HG02970 (cell line): Measurements from ENCODE around the gene PLAC9.

Experiments used
- ATAC-seq: cut with Tn5 transposase; IDR thresholded peaks from one replicate; pipeline ENCODE4 v1.9.1; 2021; ENCODE audit warnings: mild to moderate bottlenecking, moderate library complexity, moderate number of reproducible peaks; ENCODE audit not compliant: unreplicated experiment, low FRiP score

The PLAC9 gene

GRCh38 chr10:80177781-80178636, 45.5 kb downstream of the PLAC9 start:
- no peak for ATAC-seq

- ATAC-seq, result no peak
Observed at GRCh38 chr10:80182986-80183385, 50.5 kb downstream of the PLAC9 start.

- ATAC-seq, result no peak
Observed at GRCh38 chr10:80183436-80183835, 50.9 kb downstream of the PLAC9 start.

- ATAC-seq, result no peak
Observed at GRCh38 chr10:80184291-80184690, 51.8 kb downstream of the PLAC9 start.

- no peak for ATAC-seq
Observed at GRCh38 chr10:80185578-80186299, 53.2 kb downstream of the PLAC9 start.

- ATAC-seq, result no peak
Observed at GRCh38 chr10:80186364-80187012, 54.0 kb downstream of the PLAC9 start.

- no peak for ATAC-seq
Observed at GRCh38 chr10:80187060-80187459, 54.5 kb downstream of the PLAC9 start.

GRCh38 chr10:80187465-80188409, 55.2 kb downstream of the PLAC9 start:
- peak; percentile 88 for ATAC-seq

- no peak for ATAC-seq
Observed at GRCh38 chr10:80188713-80189112, 56.2 kb downstream of the PLAC9 start.

GRCh38 chr10:80191589-80192270, 59.2 kb downstream of the PLAC9 start:
- ATAC-seq, result no peak

GRCh38 chr10:80192553-80192952, 60.0 kb downstream of the PLAC9 start:
- ATAC-seq, result no peak

- ATAC-seq, result no peak
Observed at GRCh38 chr10:80194373-80195045, 62.0 kb downstream of the PLAC9 start.
